ENCODE measurements around the gene XKR8.

GRCh38 chr1:27955076-27955475 lies 4.7 kb upstream of the XKR8 start:
- TF ChIP-seq CTCF (conservative IDR thresholded peaks at IDR 0.05; ENCODE audit: low read depth, low read length) (no peak), CEBPB (IDR thresholded peaks at IDR 0.05; ENCODE audit: low read depth, low read length) (no peak), MXI1 (IDR thresholded peaks at IDR 0.05; ENCODE audit: borderline replicate concordance, low read depth, low read length) (no peak), RFX5 (IDR thresholded peaks at IDR 0.05; ENCODE audit: low read depth, low read length) (no peak), BHLHE40 (IDR thresholded peaks at IDR 0.05; ENCODE audit: low read depth, low read length) (no peak), POLR2A (IDR thresholded peaks at IDR 0.05; ENCODE audit: low read depth, low read length) (no peak), SMC3 (IDR thresholded peaks at IDR 0.05; ENCODE audit: low read depth, low read length) (no peak), MAFK (IDR thresholded peaks at IDR 0.05; ENCODE audit: low read depth, low read length) (no peak)

Measured in IMR-90 (cell line).